ENCODE results near the gene FGGY. TPM values are rescaled to one million over a fixed set of nuclear protein-coding genes. Genes with fewer than 3 reads are reported as not detected.

The FGGY gene
- total RNA-seq, 1 donor from 2014 or later, result 16.4 TPM

- Mint-ChIP-seq H3K36me3 (ENCODE audit: low read depth) (no peaks in the 10 kb centered on the region), H3K4me1 (peaks cover 31% of the 10 kb centered on the region), H3K4me3 (no peak overlapping the region), H3K9me3 (no peaks in the 10 kb centered on the region), H3K27ac (ENCODE audit: unreplicated experiment) (no peak overlapping the region), H3K27me3 (ENCODE audit: low read depth) (no peaks in the 10 kb centered on the region)
- TF ChIP-seq CTCF (conservative IDR thresholded peaks at IDR 0.05), result no peak
- no peak for DNase-seq (ENCODE audit: low read depth, low spot score)
Measured at GRCh38 chr1:59768792-59769735, 472.2 kb downstream of the FGGY start.

GRCh38 chr1:59769736-59770095 is 472.8 kb downstream of the FGGY start:
- DNase-seq (ENCODE audit: low read depth, low spot score), result no peak
- no peaks in the 10 kb centered on the region for H3K9me3 Mint-ChIP-seq
- H3K27ac Mint-ChIP-seq (ENCODE audit: unreplicated experiment), result no peak overlapping the region
- no peak overlapping the region for H3K4me3 Mint-ChIP-seq
- H3K36me3 Mint-ChIP-seq (ENCODE audit: low read depth), result no peaks in the 10 kb centered on the region
- H3K27me3 Mint-ChIP-seq (ENCODE audit: low read depth), result no peaks in the 10 kb centered on the region
- peaks cover 29% of the 10 kb centered on the region for H3K4me1 Mint-ChIP-seq
- no peak for TF ChIP-seq CTCF (conservative IDR thresholded peaks at IDR 0.05)

GRCh38 chr1:59771361-59771760 is 474.5 kb downstream of the FGGY start:
- H3K4me3 Mint-ChIP-seq, result no peak overlapping the region
- no peaks in the 10 kb centered on the region for H3K9me3 Mint-ChIP-seq
- H3K36me3 Mint-ChIP-seq (ENCODE audit: low read depth), result no peaks in the 10 kb centered on the region
- H3K27me3 Mint-ChIP-seq (ENCODE audit: low read depth), result no peaks in the 10 kb centered on the region
- H3K27ac Mint-ChIP-seq (ENCODE audit: unreplicated experiment), result no peak overlapping the region
- peaks cover 15% of the 10 kb centered on the region for H3K4me1 Mint-ChIP-seq
- no peak for DNase-seq (ENCODE audit: low read depth, low spot score)
- no peak for TF ChIP-seq CTCF (conservative IDR thresholded peaks at IDR 0.05)

- TF ChIP-seq CTCF (conservative IDR thresholded peaks at IDR 0.05), result no peak
- H3K36me3 Mint-ChIP-seq (ENCODE audit: low read depth), result no peaks in the 10 kb centered on the region
Measured at GRCh38 chr1:59775480-59775879, 478.6 kb downstream of the FGGY start.

GRCh38 chr1:59776960-59777852 is 480.3 kb downstream of the FGGY start:
- H3K9me3 Mint-ChIP-seq, result no peaks in the 10 kb centered on the region
- no peak overlapping the region for H3K4me3 Mint-ChIP-seq
- no peak for DNase-seq (ENCODE audit: low read depth, low spot score)
- H3K36me3 Mint-ChIP-seq (ENCODE audit: low read depth), result no peaks in the 10 kb centered on the region
- no peaks in the 10 kb centered on the region for H3K27me3 Mint-ChIP-seq (ENCODE audit: low read depth)
- H3K27ac Mint-ChIP-seq (ENCODE audit: unreplicated experiment), result no peak overlapping the region
- TF ChIP-seq CTCF (conservative IDR thresholded peaks at IDR 0.05), result no peak
- H3K4me1 Mint-ChIP-seq, result no peaks in the 10 kb centered on the region

More at GRCh38 chr1:59775480-59775879, 478.6 kb downstream of the FGGY start:
- no peak for DNase-seq (ENCODE audit: low read depth, low spot score)
- no peak overlapping the region for H3K27ac Mint-ChIP-seq (ENCODE audit: unreplicated experiment)
- no peak overlapping the region for H3K4me3 Mint-ChIP-seq
- no peaks in the 10 kb centered on the region for H3K9me3 Mint-ChIP-seq
- H3K27me3 Mint-ChIP-seq (ENCODE audit: low read depth), result no peaks in the 10 kb centered on the region
- H3K4me1 Mint-ChIP-seq, result no peaks in the 10 kb centered on the region

Measured in neural crest cell (in vitro differentiated cells).